Inferior parietal cortex (tissue), 1 donor: ENCODE measurements around the gene MCCC2.
"Not testable (repeated sequence)": the region's sequence is repeated elsewhere in the genome, so short reads cannot be mapped to it uniquely, and the experiment has no call there.

Experiments used
- DNase-seq: peaks from one replicate; pipeline ENCODE4 v3.0.0-alpha.2; 2016; ENCODE audit errors: extremely low spot score

The MCCC2 gene

GRCh38 chr5:71586941-71587765, at the start of gene MCCC2:
Gene MCCC2 (plus strand): TSS chr5:71587340. CDS start chr5:71587426, 86 bp downstream.
- peak; percentile 96 for DNase-seq

GRCh38 chr5:71537687-71538086, 49.5 kb upstream of the MCCC2 start:
- DNase-seq = no peak

DNA sequence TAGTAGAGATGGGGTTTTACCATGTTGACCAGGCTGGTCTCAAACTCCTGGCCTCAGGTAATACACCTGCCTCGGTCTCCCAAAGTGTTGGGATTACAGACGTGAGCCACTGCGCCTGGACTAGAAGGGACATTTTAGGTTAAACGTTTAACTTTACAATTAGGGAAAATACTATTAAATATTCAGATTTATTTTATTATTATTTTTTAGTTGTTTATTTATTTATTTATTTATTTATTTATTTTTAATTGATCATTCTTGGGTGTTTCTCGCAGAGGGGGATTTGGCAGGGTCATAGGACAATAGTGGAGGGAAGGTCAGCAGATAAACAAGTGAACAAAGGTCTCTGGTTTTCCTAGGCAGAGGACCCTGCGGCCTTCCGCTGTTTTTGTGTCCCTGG, 36.3 kb upstream of the MCCC2 start:
- not testable (repeated sequence) for DNase-seq

DNA sequence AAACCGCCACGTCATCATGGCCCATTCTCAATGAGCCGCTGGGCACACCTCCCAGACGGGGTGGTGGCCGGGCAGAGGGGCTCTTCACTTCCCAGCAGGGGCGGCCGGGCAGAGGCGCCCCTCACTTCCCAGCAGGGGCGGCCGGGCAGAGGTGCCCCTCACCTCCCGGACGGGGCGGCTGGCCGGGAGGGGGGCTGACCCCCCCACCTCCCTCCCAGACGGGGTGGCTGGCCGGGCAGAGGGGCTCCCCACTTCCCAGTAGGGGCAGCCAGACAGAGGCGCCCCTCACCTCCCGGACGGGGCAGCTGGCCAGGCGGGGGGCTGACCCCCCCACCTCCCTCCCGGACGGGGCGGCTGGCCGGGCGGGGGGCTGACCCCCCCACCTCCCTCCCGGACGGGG, 35.6 kb upstream of the MCCC2 start:
- DNase-seq = not testable (repeated sequence)

GRCh38 chr5:71552026-71552749, 35.0 kb upstream of the MCCC2 start:
- not testable (repeated sequence) for DNase-seq

DNA sequence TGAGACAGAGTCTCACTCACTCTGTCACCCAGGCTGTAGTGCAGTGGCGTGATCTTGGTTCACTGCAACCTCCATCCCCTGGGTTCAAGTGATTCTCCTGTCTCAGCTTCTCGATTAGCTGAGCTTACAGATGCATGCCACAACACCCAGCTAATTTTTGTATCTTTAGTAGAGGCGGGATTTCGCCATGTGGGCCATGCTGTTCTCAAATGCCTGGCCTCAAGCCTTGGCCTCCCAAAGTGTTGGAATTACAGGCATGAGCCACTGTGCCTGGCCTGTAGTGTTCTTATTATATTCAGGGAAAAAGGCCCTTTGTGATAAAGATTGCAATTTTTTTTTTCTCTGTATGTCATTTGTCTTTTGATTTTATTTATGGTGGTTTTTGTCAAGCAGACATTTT, 24.0 kb upstream of the MCCC2 start:
- DNase-seq = no peak

DNA sequence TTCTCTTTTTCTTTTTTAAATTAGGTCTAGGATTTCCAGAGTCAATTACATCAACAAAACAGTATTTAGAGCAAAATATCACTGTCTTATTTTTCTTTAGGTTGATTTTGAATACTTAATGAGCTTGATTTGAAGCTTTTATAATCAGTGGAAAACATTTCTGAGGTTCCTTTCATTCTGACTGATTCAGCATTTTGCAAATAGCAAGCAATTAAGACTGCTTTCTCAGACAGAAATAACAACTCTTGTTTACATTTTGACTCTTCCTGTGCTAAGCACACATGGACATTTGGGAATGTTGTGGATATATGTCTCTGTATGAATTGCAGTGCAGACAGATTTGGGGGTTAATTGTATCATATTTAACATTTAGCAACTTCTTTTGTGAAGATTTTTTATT, 22.2 kb upstream of the MCCC2 start:
- DNase-seq = peak; percentile 6

GRCh38 chr5:71569748-71570509, 17.2 kb upstream of the MCCC2 start:
- no peak for DNase-seq

GRCh38 chr5:71571811-71572210, 15.3 kb upstream of the MCCC2 start:
- DNase-seq = not testable (repeated sequence)

DNA sequence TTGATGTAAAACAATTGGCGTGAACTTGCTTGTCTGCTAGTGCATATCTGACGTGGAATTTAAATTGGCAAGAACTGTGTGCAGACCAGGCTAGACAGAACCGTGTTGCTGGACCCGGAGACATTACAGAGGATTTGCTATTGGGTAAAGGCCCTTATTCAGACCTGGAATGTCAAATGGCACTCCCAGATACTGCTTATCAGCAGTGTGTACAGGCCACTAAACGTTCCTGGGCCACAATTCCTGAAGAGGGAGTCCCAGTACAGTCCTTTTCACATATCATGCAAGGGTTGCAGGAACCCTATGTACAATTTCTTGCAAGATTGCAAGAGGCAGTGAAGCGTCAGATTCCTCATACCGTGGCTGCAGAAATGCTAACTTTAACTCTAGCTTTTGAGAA, 13.5 kb upstream of the MCCC2 start:
- no peak for DNase-seq

DNA sequence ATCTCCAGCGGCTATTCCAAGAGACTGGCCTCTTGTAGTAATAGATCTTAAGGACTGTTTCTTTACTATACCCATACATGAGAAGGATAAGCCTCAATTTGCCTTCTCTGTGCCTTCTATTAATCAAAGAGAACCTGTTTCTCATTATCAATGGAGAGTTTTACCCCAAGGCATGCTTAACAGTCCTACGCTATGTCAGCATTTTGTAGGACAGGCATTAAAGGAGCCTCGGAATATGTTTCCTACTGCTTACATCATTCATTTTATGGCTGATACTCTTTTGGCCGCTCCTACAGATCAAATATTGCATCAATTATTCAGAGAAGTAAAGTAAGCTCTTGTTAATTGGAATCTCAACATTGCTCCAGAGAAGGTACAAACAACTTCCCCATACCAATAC, 11.6 kb upstream of the MCCC2 start:
- DNase-seq = not testable (repeated sequence)

DNA sequence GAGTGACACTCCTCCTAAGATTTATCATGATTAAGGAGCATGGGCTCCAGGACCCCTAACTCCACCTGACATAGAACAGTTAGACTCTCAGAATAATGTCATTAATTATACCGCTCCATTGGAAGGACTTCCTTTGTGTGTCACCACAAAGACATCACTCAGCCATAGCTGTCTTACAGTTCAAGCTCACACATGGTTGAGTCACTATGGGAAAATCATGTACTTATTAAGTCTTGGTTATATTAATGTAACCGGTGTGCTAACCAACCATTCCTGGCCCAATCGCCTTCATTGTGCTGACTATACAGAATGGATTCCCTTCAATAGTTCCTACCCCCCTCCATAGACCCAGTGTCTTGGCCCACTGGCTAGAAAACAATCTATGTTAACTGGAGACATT, 10.9 kb upstream of the MCCC2 start:
- no peak for DNase-seq

DNA sequence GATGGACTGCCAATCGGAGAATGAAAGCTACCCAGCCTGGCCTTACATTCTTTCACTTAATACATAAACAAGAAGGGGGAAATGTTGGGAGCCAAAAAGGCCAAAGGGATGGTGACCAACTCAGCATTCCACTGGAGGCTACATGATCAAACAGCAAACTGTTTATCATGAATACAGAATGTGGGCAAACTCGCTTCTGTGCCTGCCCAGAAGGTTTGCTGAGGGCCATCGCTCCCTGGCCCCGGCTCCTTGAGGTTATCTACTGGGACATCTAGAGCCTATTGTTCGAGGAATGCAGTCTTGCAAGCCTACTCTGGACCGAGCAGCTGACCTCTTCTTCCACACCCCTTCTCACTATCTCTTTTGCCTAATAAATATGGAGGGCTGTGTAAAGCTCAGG, 9.3 kb upstream of the MCCC2 start:
- DNase-seq = not testable (repeated sequence)

DNA sequence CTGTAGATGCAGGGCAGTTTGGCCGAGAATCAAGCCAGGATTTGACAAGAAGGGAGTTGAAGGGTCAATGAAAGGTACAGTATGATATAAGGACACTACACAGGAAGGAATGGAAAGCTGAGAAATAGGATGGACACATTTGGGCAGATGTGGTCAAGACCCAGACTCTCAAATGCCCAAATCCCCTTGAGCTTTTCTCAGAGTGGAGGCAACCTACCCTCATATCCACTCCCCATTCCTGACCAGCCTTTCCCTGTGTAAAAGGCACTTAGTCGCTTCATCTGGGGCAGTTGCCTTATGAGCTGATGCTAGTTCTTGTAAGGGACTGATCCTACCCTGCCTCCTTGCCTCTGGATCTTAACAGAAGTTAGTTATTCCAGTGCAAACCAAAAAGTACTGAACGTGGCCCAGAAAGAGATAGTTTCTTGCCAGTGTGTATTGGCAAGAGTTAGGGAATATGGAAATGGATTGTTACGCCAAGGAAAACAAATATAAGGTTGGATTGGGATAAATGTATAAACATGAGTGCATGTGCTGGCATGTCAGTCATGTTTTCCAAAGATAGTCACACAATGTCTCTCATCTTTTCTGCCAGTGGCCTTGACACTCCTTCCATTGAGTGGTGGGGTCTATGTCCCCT, 4.1 kb upstream of the MCCC2 start:
- DNase-seq = no peak

DNA sequence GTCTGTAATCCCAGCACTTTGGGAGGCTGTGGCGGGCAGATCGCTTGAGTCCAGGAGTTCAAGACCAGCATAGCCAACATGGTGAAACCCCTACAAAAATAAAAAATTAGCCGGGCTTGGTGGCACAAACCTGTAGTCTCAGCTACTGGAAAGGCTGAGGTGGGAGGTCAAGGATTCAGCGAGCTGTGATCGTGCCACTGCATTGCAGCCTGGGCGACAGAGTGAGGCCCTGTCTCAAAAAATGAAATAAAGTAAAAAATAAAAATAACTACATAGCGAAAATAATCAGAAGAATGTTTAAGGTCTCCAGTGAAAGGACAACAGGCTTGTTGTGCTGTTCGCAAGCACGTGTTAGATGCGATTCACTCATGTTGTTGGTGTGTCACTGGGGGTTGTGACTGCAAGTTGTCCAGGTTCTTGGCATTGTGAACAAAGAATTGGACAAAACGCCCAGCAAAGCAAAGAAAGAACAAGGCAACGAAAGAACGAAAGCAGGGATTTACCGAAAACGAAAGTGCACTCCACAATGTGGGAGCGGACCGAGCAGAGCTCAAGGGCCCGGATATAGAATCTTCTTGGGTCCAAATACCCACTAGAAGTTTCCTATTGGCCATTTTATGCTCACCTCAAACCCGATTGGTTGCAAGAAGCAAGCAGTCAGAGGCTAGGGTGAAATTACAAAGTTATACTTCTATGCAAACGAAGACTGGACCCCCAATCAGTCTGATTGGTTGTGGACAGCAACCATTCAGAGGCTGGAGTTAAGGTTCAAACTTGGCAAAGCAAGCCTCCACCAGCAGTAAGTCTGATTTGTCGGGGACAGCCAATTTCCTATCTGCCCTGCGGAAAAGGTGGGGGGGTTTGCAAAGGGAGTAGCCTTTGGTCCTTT, 844 bp upstream of the MCCC2 start:
- peak; percentile 58 for DNase-seq

GRCh38 chr5:71587766-71588532, 809 bp downstream of the MCCC2 start:
- no peak for DNase-seq

GRCh38 chr5:71588533-71588885, 1.4 kb downstream of the MCCC2 start:
- DNase-seq = no peak

DNA sequence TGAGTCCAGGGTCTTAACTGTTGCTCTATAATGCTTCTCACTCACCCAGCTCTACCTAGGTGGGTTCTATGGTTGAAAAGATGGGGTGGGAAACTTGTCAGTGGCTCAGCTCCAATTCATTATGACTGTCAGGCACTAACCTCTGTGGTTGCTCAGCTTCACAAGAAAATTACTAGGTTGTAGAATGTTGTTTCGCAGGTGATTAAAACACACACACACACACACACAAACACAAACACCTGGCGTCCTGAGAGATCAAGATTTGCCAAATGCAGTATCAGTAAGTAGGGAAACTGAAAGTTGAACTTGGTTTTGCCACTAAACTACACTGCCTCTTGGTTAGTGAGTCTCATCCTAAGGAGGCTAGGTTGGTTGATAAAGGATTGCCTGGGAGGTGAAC, 2.8 kb downstream of the MCCC2 start:
- DNase-seq = no peak

DNA sequence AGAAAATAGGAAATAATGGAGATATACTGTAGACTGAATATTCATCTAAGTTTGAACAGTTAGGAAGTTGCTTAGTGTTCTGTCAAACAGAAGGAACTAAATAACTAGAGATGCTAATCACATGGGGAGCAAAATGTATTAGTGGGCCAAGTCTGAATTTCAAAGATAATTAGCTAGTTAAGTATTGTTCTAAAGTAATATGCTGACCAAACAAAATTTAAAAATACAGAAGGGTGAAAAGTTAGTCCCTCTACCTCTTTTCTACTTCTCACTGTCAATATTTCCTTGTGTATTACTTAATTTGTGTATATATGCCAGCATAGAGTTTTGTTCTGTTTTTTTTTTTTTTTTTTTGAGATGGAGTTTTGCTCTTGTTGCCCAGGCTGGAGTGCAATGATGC, 4.0 kb downstream of the MCCC2 start:
- DNase-seq = no peak

GRCh38 chr5:71596169-71596568, 9.0 kb downstream of the MCCC2 start:
- no peak for DNase-seq
